ENCODE data around the gene ZNF677.
"Not testable (repeated sequence)": the region's sequence is repeated elsewhere in the genome, so short reads cannot be mapped to it uniquely, and the experiment has no call there.

ZNF677 gene

GRCh38 chr19:53275480-53275879 lies 20.8 kb upstream of the ZNF677 start:
- H3K27ac Mint-ChIP-seq = no peak overlapping the region
- no peak for TF ChIP-seq CTCF (IDR thresholded peaks at IDR 0.05; ENCODE audit: unreplicated experiment in 3 of 3)
- no peaks in the 10 kb centered on the region for H3K4me1 Mint-ChIP-seq
- H3K27me3 Mint-ChIP-seq (ENCODE audit: low read depth) = peaks cover 22% of the 10 kb centered on the region
- H3K9me3 Mint-ChIP-seq = peaks cover 15% of the 10 kb centered on the region
- H3K36me3 Mint-ChIP-seq (ENCODE audit: low read depth) = peaks cover 3% of the 10 kb centered on the region
- no peak overlapping the region for H3K4me3 Mint-ChIP-seq

GRCh38 chr19:53272044-53272443 lies 17.4 kb upstream of the ZNF677 start:
- Mint-ChIP-seq H3K36me3 (ENCODE audit: low read depth) (peaks cover 3% of the 10 kb centered on the region), H3K27me3 (ENCODE audit: low read depth) (peaks cover 14% of the 10 kb centered on the region), H3K27ac (no peak overlapping the region), H3K4me3 (no peak overlapping the region), H3K4me1 (no peaks in the 10 kb centered on the region), H3K9me3 (peaks cover 23% of the 10 kb centered on the region)
- no peak for TF ChIP-seq CTCF (IDR thresholded peaks at IDR 0.05; ENCODE audit: unreplicated experiment in 3 of 3)

GRCh38 chr19:53269861-53270260 lies 15.2 kb upstream of the ZNF677 start:
- not testable (repeated sequence) for H3K27me3 Mint-ChIP-seq (ENCODE audit: low read depth); H3K4me3 Mint-ChIP-seq; H3K27ac Mint-ChIP-seq; H3K4me1 Mint-ChIP-seq; H3K36me3 Mint-ChIP-seq (ENCODE audit: low read depth)
- peaks cover 26% of the 10 kb centered on the region for H3K9me3 Mint-ChIP-seq

GRCh38 chr19:53267623-53268022 lies 12.9 kb upstream of the ZNF677 start, which contains the start of gene VN1R4:
Gene VN1R4 (minus strand): TSS chr19:53267723. CDS start chr19:53267665, 58 bp downstream.
- not testable (repeated sequence) for H3K27me3 Mint-ChIP-seq (ENCODE audit: low read depth); H3K27ac Mint-ChIP-seq; H3K4me1 Mint-ChIP-seq; H3K36me3 Mint-ChIP-seq (ENCODE audit: low read depth); H3K4me3 Mint-ChIP-seq
- peaks cover 29% of the 10 kb centered on the region for H3K9me3 Mint-ChIP-seq

- Mint-ChIP-seq H3K4me3 (peak within 1 kb of the TSS in 2 of 3 experiments; percentile 35 to 50), H3K4me1 (peaks cover 10% of the 10 kb centered on the region), H3K9me3 (peaks cover 33% of the 10 kb centered on the region), H3K36me3 (ENCODE audit: low read depth) (peaks cover 16% of the 10 kb centered on the region)
- H3K27me3 Mint-ChIP-seq (ENCODE audit: low read depth); H3K27ac Mint-ChIP-seq: not testable (repeated sequence)
These were observed 3.2 kb upstream of the ZNF677 start, which contains the start of gene VN1R2 for GRCh38 chr19:53257715-53258342. Gene VN1R2 (plus strand): TSS chr19:53258292. CDS start chr19:53258376, 84 bp downstream.

- peaks cover 99% of the 10 kb centered on the region for H3K36me3 Mint-ChIP-seq (ENCODE audit: low read depth)
- no peak overlapping the region for H3K4me3 Mint-ChIP-seq
- H3K27ac Mint-ChIP-seq = no peak overlapping the region
- no peaks in the 10 kb centered on the region for H3K27me3 Mint-ChIP-seq (ENCODE audit: low read depth)
- TF ChIP-seq CTCF (IDR thresholded peaks at IDR 0.05; ENCODE audit: unreplicated experiment in 3 of 3) = no peak
- H3K4me1 Mint-ChIP-seq = no peaks in the 10 kb centered on the region
- H3K9me3 Mint-ChIP-seq = peaks cover 81% of the 10 kb centered on the region
These were observed 8.2 kb downstream of the ZNF677 start for GRCh38 chr19:53246498-53246897.

- no peaks in the 10 kb centered on the region for H3K4me1 Mint-ChIP-seq
- H3K9me3 Mint-ChIP-seq = peaks cover 80% of the 10 kb centered on the region
- H3K4me3 Mint-ChIP-seq = no peak overlapping the region
- no peaks in the 10 kb centered on the region for H3K27me3 Mint-ChIP-seq (ENCODE audit: low read depth)
- peaks cover 86% of the 10 kb centered on the region for H3K36me3 Mint-ChIP-seq (ENCODE audit: low read depth)
- no peak overlapping the region for H3K27ac Mint-ChIP-seq
- TF ChIP-seq CTCF (IDR thresholded peaks at IDR 0.05; ENCODE audit: unreplicated experiment in 3 of 3) = no peak
These were observed 17.4 kb downstream of the ZNF677 start for GRCh38 chr19:53237114-53237777.
